ENCODE results near the gene TOMM7.

- TF ChIP-seq, protein P1, sequence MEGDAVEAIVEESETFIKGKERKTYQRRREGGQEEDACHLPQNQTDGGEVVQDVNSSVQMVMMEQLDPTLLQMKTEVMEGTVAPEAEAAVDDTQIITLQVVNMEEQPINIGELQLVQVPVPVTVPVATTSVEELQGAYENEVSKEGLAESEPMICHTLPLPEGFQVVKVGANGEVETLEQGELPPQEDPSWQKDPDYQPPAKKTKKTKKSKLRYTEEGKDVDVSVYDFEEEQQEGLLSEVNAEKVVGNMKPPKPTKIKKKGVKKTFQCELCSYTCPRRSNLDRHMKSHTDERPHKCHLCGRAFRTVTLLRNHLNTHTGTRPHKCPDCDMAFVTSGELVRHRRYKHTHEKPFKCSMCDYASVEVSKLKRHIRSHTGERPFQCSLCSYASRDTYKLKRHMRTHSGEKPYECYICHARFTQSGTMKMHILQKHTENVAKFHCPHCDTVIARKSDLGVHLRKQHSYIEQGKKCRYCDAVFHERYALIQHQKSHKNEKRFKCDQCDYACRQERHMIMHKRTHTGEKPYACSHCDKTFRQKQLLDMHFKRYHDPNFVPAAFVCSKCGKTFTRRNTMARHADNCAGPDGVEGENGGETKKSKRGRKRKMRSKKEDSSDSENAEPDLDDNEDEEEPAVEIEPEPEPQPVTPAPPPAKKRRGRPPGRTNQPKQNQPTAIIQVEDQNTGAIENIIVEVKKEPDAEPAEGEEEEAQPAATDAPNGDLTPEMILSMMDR (IDR thresholded peaks at IDR 0.05): no peak
- TF ChIP-seq POLR2A (IDR thresholded peaks at IDR 0.05; ENCODE audit: low read length) (no peak), RNF2 (IDR thresholded peaks at IDR 0.05; ENCODE audit: borderline replicate concordance, low read depth) (no peak), SMC3 (IDR thresholded peaks at IDR 0.05) (no peak), RFX5 (IDR thresholded peaks at IDR 0.05) (no peak), JUN (IDR thresholded peaks at IDR 0.05) (0 out of 5 replicates have a peak, but pooled peaks of 1 of the 2 experiments have one; percentile 25), MAFK (IDR thresholded peaks at IDR 0.05; ENCODE audit: partially characterized antibody) (no peak), ZSCAN20 (CRISPR knock-in tag; IDR thresholded peaks at IDR 0.05) (no peak)
Observed at GRCh38 chr7:22864301-22864700, 41.7 kb upstream of the TOMM7 start.
